Cardiac muscle cell (in vitro differentiated cells and primary cell): Measurements from ENCODE around the gene HCST. TPM values are rescaled to one million over a fixed set of nuclear protein-coding genes. Genes with fewer than 3 reads are reported as not detected.
A peak's percentile ranks its signal among the peaks of the same experiment; 100 is the strongest.

ENCODE experiments used
- DNase-seq, 2 donors: peaks; one replicate each; pipeline versions ENCODE4 v3.0.0 to v3.0.0-alpha.2; 2010 to 2017; ENCODE audit warnings: low read depth in 1 of 2, low spot score in 1 of 2
- H3K27ac ChIP-seq: fragments of 200-600 bp; sonication (generic); 2 replicates; pipeline ENCODE4 v1.5.1; 2016
- H3K27me3 ChIP-seq: fragments of 200-600 bp; sonication (generic); 2 replicates; pipeline ENCODE4 v1.6.0; 2016; ENCODE audit warnings: control low read depth
- H3K36me3 ChIP-seq: fragments of 200-600 bp; sonication (generic); 2 replicates; pipeline ENCODE4 v1.5.1; 2016; ENCODE audit warnings: control low read depth
- H3K4me1 ChIP-seq: fragments of 200-600 bp; sonication (generic); 2 replicates; pipeline ENCODE4 v1.8.1; 2017; ENCODE audit warnings: low read depth, mild to moderate bottlenecking, mixed run types
- H3K4me3 ChIP-seq: fragments of 200-600 bp; sonication (generic); 2 replicates; pipeline ENCODE4 v1.5.1; 2016; ENCODE audit warnings: mild to moderate bottlenecking
- H3K9me3 ChIP-seq: fragments of 200-600 bp; sonication (generic); 2 replicates; pipeline ENCODE4 v1.5.1; 2017; ENCODE audit warnings: low read depth, mild to moderate bottlenecking, control low read depth
- CTCF ChIP-seq: IDR thresholded peaks from 2 replicates; pipeline ENCODE4 v1.5.1; 2012; ENCODE audit warnings: low read depth, mild to moderate bottlenecking, low read length
- polyA plus RNA-seq: library from polyadenylated mRNA; unstranded; fragments of >200 nt; fragmentation: Nextera tagmentation; extraction: Ambion mirVana; gene quantifications from 2 replicates; pipeline ENCODE4 v1.2.1, GENCODE V29; 2016
- total RNA-seq: library from RNA; depleted of rRNA; stranded (reverse); fragments of >200 nt; gene quantifications from 2 replicates; pipeline ENCODE4 v1.2.3, GENCODE V29; 2016

Gene HCST
- total and polyA plus RNA-seq, 2 experiments from 2014 or later = 2.4 to 2.5 TPM

GRCh38 chr19:35929876-35930275, 27.5 kb downstream of the HCST start:
- TF ChIP-seq CTCF = no peak
- DNase-seq = no peak

GRCh38 chr19:35931161-35931873, 29.0 kb downstream of the HCST start:
- H3K27ac ChIP-seq = no peak overlapping the region
- peaks cover 6% of the 10 kb centered on the region for H3K4me1 ChIP-seq
- peak; percentile 82 for TF ChIP-seq CTCF

More at GRCh38 chr19:35929876-35930275, 27.5 kb downstream of the HCST start:
- H3K36me3 ChIP-seq = no peaks in the 10 kb centered on the region
- H3K27ac ChIP-seq = no peak overlapping the region
- no peaks in the 10 kb centered on the region for H3K4me1 ChIP-seq
- no peaks in the 10 kb centered on the region for H3K27me3 ChIP-seq
- no peak overlapping the region for H3K4me3 ChIP-seq
- H3K9me3 ChIP-seq = no peaks in the 10 kb centered on the region

GRCh38 chr19:35931874-35932202, 29.5 kb downstream of the HCST start:
- TF ChIP-seq CTCF = no peak
- H3K27me3 ChIP-seq = no peaks in the 10 kb centered on the region
- no peak for DNase-seq
- no peak overlapping the region for H3K27ac ChIP-seq
- H3K4me3 ChIP-seq = no peak overlapping the region
- H3K9me3 ChIP-seq = no peaks in the 10 kb centered on the region
- H3K4me1 ChIP-seq = peaks cover 6% of the 10 kb centered on the region
- H3K36me3 ChIP-seq = no peaks in the 10 kb centered on the region

More at GRCh38 chr19:35931161-35931873, 29.0 kb downstream of the HCST start:
- no peaks in the 10 kb centered on the region for H3K36me3 ChIP-seq
- H3K4me3 ChIP-seq = peak overlapping the region; percentile 11
- H3K27me3 ChIP-seq = no peaks in the 10 kb centered on the region
- H3K9me3 ChIP-seq = no peaks in the 10 kb centered on the region
- DNase-seq = peak; percentile 100

GRCh38 chr19:35932291-35932936, 30.1 kb downstream of the HCST start:
- H3K36me3 ChIP-seq = no peaks in the 10 kb centered on the region
- H3K4me1 ChIP-seq = peaks cover 6% of the 10 kb centered on the region
- no peak overlapping the region for H3K27ac ChIP-seq
- TF ChIP-seq CTCF = no peak
- H3K27me3 ChIP-seq = no peaks in the 10 kb centered on the region
- no peaks in the 10 kb centered on the region for H3K9me3 ChIP-seq
- no peak for DNase-seq
- no peak overlapping the region for H3K4me3 ChIP-seq

- no peak within 1 kb of the TSS for H3K27ac ChIP-seq
- peaks cover 6% of the 10 kb centered on the region for H3K4me1 ChIP-seq
- H3K27me3 ChIP-seq = no peaks in the 10 kb centered on the region
- H3K36me3 ChIP-seq = no peaks in the 10 kb centered on the region
- H3K4me3 ChIP-seq = peak within 1 kb of the TSS; percentile 93
- no peaks in the 10 kb centered on the region for H3K9me3 ChIP-seq
- peak; percentile 81 to 93 for DNase-seq
- no peak for TF ChIP-seq CTCF
Observed at GRCh38 chr19:35935911-35936737, 33.8 kb downstream of the HCST start, which contains the start of gene LRFN3. Gene LRFN3, plus strand, starts transcription at chr19:35936374. Its CDS starts 3,052 bp downstream, at chr19:35939426.
